MCF 10A (cell line): ENCODE measurements around the gene PLA1A. TPM values are rescaled to one million over a fixed set of nuclear protein-coding genes. Genes with fewer than 3 reads are reported as not detected.
"Not testable (repeated sequence)": the region's sequence is repeated elsewhere in the genome, so short reads cannot be mapped to it uniquely, and the experiment has no call there.

ENCODE experiments used
- BruUV-seq: library from RNA; stranded (reverse); fragments of 400-500 nt; replicated peaks from 2 replicates; lab custom pipeline; 2021; lab: Mats Ljungman, UMichigan
- CTCF ChIA-PET: fragments of 300-600 bp; sonication (Branson Sonifier 250); formaldehyde crosslinking; extraction: SDS; loops from one replicate; lab custom pipeline; 2021; ENCODE audit warnings: antibody characterized with exemption, inconsistent platforms; lab: Yijun Ruan, JAX
- POLR2A ChIA-PET: fragments of 300-600, 350-650 bp; sonication (Branson Sonifier 250); formaldehyde crosslinking; extraction: SDS; loops from one replicate; lab custom pipeline; 2020; ENCODE audit warnings: antibody characterized with exemption, inconsistent platforms; lab: Yijun Ruan, JAX
- DNase-seq: peaks from one replicate; pipeline ENCODE4 v3.0.0-alpha.2; 2018; ENCODE audit not compliant: unreplicated experiment
- H3K27ac Mint-ChIP-seq: one replicate; pipeline ENCODE4 v1.8.0; 2022; ENCODE audit warnings: mild to moderate bottlenecking, low read depth, mixed read lengths; ENCODE audit not compliant: unreplicated experiment
- H3K27me3 Mint-ChIP-seq: one replicate; pipeline ENCODE4 v1.8.0; 2022; ENCODE audit warnings: mixed read lengths; ENCODE audit not compliant: insufficient read depth, unreplicated experiment
- H3K36me3 Mint-ChIP-seq: one replicate; pipeline ENCODE4 v1.8.0; 2022; ENCODE audit warnings: mild to moderate bottlenecking, moderate library complexity, mixed read lengths; ENCODE audit not compliant: insufficient read depth, unreplicated experiment
- H3K4me1 Mint-ChIP-seq: one replicate; pipeline ENCODE4 v1.8.0; 2022; ENCODE audit warnings: mixed read lengths; ENCODE audit not compliant: insufficient read depth, unreplicated experiment
- H3K4me3 Mint-ChIP-seq: one replicate; pipeline ENCODE4 v1.8.0; 2022; ENCODE audit warnings: mild to moderate bottlenecking, moderate library complexity, mixed read lengths; ENCODE audit not compliant: unreplicated experiment
- H3K9me3 Mint-ChIP-seq: one replicate; pipeline ENCODE4 v1.8.0; 2022; ENCODE audit warnings: mixed read lengths; ENCODE audit not compliant: unreplicated experiment
- intact Hi-C: fragments of 100-400 bp; cut with micrococcal nuclease; formaldehyde crosslinking; loops from 2 replicates; pipeline ENCODE4 v1.14.1; 2022
- total RNA-seq: library from RNA; stranded (reverse); gene quantifications from 2 replicates; pipeline ENCODE4 v1.2.3, GENCODE V29; 2022
- TF ChIP-seq, protein P1 (sequence below): fragments of 200-600 bp; IDR thresholded peaks from one replicate; pipeline ENCODE4 v1.8.0; 2022; ENCODE audit warnings: antibody characterized with exemption, mild to moderate bottlenecking; ENCODE audit not compliant: unreplicated experiment

The PLA1A gene
- total RNA-seq, 1 experiment from 2014 or later = not detected

DNA sequence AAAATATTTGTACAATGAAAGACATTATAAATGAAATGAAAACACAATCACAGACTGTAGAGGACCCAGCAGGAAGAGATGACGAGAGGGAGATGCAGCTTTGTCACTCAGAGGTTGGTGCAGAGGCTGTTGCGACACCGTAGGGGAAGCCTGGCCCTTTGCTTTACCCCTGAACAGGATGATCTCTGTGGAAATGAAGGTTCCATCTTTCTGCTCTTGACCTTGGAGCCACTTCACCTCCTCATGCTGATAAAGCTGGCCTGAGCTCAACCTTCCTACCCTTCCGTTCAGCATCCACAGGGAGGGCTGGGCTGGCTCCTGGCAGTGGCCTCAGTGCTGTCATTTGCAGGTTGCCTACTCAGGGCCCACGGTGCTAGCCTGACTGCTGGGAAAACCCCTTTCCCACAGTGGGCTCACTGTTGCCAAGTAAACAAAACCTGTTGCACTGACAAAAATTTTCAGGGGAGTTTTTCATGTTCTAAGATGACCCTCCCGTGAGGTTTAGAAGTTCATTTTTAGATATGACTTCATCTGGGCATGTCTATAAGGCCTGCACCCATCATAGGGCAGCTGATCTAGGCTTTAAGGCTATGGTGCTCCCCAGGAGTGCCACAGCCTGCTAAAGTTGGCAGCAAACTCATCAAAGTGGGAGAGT lies 35.3 kb upstream of the PLA1A start:
- Mint-ChIP-seq H3K27me3 (peaks cover 13% of the 10 kb centered on the region), H3K4me3 (no peak overlapping the region), H3K36me3 (no peaks in the 10 kb centered on the region), H3K27ac (no peak overlapping the region), H3K4me1 (no peaks in the 10 kb centered on the region), H3K9me3 (no peaks in the 10 kb centered on the region)
- intact Hi-C loops = no loop called here
- TF ChIP-seq, protein P1, sequence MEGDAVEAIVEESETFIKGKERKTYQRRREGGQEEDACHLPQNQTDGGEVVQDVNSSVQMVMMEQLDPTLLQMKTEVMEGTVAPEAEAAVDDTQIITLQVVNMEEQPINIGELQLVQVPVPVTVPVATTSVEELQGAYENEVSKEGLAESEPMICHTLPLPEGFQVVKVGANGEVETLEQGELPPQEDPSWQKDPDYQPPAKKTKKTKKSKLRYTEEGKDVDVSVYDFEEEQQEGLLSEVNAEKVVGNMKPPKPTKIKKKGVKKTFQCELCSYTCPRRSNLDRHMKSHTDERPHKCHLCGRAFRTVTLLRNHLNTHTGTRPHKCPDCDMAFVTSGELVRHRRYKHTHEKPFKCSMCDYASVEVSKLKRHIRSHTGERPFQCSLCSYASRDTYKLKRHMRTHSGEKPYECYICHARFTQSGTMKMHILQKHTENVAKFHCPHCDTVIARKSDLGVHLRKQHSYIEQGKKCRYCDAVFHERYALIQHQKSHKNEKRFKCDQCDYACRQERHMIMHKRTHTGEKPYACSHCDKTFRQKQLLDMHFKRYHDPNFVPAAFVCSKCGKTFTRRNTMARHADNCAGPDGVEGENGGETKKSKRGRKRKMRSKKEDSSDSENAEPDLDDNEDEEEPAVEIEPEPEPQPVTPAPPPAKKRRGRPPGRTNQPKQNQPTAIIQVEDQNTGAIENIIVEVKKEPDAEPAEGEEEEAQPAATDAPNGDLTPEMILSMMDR = no peak
- ChIA-PET POLR2A (interaction anchor here (0.5 kb wide), 1 partner anchor 143 kb away, joined by 5 read pairs; no protein-coding TSS in a partner anchor), CTCF (no interaction called here)
- DNase-seq = no peak
- no TSS peak for BruUV-seq

DNA sequence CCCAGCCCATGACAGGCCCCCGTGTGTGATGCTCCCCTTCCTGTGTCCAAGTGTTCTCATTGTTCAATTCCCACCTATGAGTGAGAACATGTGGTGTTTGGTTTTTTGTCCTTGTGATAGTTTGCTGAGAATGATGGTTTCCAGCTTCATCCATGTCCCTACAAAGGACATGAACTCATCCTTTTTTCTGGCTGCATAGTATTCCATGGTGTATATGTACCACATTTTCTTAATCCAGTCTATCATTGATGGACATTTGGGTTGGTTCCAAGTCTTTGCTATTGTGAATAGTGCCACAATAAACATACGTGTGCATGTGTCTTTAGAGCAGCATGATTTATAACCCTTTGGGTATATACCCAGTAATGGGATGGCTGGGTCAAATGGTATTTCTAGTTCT lies 34.4 kb upstream of the PLA1A start:
- BruUV-seq, CTCF ChIA-PET, POLR2A ChIA-PET, H3K4me3 Mint-ChIP-seq, H3K9me3 Mint-ChIP-seq, H3K36me3 Mint-ChIP-seq, H3K27ac Mint-ChIP-seq, intact Hi-C loops, H3K4me1 Mint-ChIP-seq, DNase-seq: not testable (repeated sequence)
- peaks cover 22% of the 10 kb centered on the region for H3K27me3 Mint-ChIP-seq

DNA sequence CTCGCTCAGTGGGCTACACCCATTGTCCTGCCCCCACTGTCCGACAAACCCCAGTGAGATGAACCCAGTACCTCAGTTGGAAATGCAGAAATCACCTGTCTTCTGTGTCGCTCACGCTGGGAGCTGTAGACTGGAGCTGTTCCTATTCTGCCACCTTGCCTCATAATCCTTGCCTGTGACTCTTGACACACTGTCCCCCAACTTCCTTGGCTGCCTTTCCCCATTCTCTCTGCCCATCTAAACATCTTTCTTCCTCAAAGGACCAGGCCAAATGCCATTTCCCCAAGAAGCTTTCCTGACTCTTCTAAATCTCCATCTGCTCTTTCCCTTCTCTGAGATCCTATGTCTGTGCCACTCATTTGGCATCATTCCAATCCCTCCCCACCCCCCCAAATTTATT lies 28.5 kb upstream of the PLA1A start:
- H3K27me3 Mint-ChIP-seq = peaks cover 35% of the 10 kb centered on the region
- no peak overlapping the region for H3K4me3 Mint-ChIP-seq
- H3K36me3 Mint-ChIP-seq = no peaks in the 10 kb centered on the region
- no TSS peak for BruUV-seq
- no peaks in the 10 kb centered on the region for H3K9me3 Mint-ChIP-seq
- POLR2A ChIA-PET = no interaction called here
- CTCF ChIA-PET = no interaction called here
- TF ChIP-seq, protein P1 = no peak
- H3K27ac Mint-ChIP-seq = no peak overlapping the region
- peaks cover 5% of the 10 kb centered on the region for H3K4me1 Mint-ChIP-seq
- intact Hi-C loops = no loop called here
- no peak for DNase-seq

DNA sequence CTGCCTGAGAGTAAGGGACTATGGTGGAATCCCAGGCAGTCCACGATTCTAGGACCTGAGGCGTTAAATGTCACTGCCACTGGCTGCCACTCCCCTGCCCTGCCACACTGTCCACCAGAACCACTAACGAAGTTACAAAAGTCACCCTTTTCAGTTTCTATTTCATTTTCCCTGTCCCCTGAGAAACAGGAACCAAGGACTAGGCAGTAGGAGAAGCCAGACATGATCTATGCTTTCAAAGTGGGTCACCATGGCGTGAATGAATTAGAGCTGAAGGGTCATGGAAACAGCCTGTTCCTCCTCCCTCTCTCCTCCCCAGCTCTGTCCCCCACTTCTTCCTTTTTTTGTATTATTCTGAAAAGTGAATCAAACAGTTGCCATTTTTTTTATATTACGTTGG lies 27.5 kb upstream of the PLA1A start:
- peaks cover 5% of the 10 kb centered on the region for H3K4me1 Mint-ChIP-seq
- peaks cover 35% of the 10 kb centered on the region for H3K27me3 Mint-ChIP-seq
- no peaks in the 10 kb centered on the region for H3K9me3 Mint-ChIP-seq
- intact Hi-C loops = no loop called here
- POLR2A ChIA-PET = no interaction called here
- no TSS peak for BruUV-seq
- CTCF ChIA-PET = no interaction called here
- no peak for DNase-seq
- TF ChIP-seq, protein P1 = no peak
- no peak overlapping the region for H3K4me3 Mint-ChIP-seq
- H3K27ac Mint-ChIP-seq = no peak overlapping the region
- H3K36me3 Mint-ChIP-seq = no peaks in the 10 kb centered on the region
